Measurements from ENCODE around the gene TCF12.

GRCh38 chr15:57003418-57003817 lies 85.0 kb downstream of the TCF12 start:
- TF ChIP-seq CTCF (conservative IDR thresholded peaks at IDR 0.05; ENCODE audit: low read length): no peak
- TF ChIP-seq EZH2phosphoT487 (IDR thresholded peaks at IDR 0.05; ENCODE audit: borderline replicate concordance): no peak
